BLaER1 (cell line): ENCODE measurements around the gene GBE1.

Experiments
- H3K27ac ChIP-seq: shearing (Covaris generic); formaldehyde crosslinking; 2 replicates; pipeline ENCODE4 v1.8.1; 2022
- H3K27me3 ChIP-seq: shearing (Covaris generic); formaldehyde crosslinking; 2 replicates; pipeline ENCODE4 v1.8.1; 2022
- H3K36me3 ChIP-seq: shearing (Covaris generic); formaldehyde crosslinking; 2 replicates; pipeline ENCODE4 v1.8.1; 2022
- H3K4me1 ChIP-seq: shearing (Covaris generic); formaldehyde crosslinking; 2 replicates; pipeline ENCODE4 v1.8.1; 2022
- H3K4me2 ChIP-seq: shearing (Covaris generic); formaldehyde crosslinking; 2 replicates; pipeline ENCODE4 v1.8.1; 2022
- H3K4me3 ChIP-seq: shearing (Covaris generic); formaldehyde crosslinking; 2 replicates; pipeline ENCODE4 v1.8.1; 2022
- H3K9ac ChIP-seq: shearing (Covaris generic); formaldehyde crosslinking; 2 replicates; pipeline ENCODE4 v1.8.1; 2022
- H3K9me3 ChIP-seq: shearing (Covaris generic); formaldehyde crosslinking; 2 replicates; pipeline ENCODE4 v1.8.1; 2022
- H4K20me1 ChIP-seq: shearing (Covaris generic); formaldehyde crosslinking; 2 replicates; pipeline ENCODE4 v1.8.1; 2022
- Cebpa-rat ChIP-seq: shearing (Covaris generic); IDR thresholded peaks from 2 replicates; pipeline ENCODE4 v1.8.1; 2022

The GBE1 gene

DNA sequence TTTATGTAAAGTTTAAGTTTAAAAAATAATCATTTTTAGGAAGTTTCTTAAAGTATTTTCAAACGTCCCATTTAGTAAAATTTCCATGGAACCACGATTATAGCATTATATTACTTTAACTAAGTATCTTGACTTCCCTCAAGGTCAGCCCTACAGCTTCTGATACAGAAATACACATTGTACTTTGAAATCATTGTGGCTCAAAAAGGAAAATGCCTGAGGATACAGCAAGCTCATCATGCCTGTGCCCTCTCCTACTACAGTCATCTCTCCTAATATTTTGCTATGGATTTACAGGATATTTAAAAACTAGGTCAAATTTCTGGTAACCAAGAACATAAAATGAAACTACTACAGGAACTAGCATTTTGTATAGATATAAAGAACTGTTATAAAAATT is 51.8 kb downstream of the GBE1 start:
- Histone ChIP-seq H3K9me3 (no peaks in the 10 kb centered on the region), H3K9ac (no peak overlapping the region), H3K27ac (no peak overlapping the region), H4K20me1 (peaks cover 20% of the 10 kb centered on the region; the same call in 1 of the 2 replicates), H3K36me3 (peaks cover 26% of the 10 kb centered on the region), H3K27me3 (no peaks in the 10 kb centered on the region), H3K4me1 (no peaks in the 10 kb centered on the region), H3K4me2 (no peak overlapping the region), H3K4me3 (no peak overlapping the region)
- TF ChIP-seq Cebpa-rat = no peak

DNA sequence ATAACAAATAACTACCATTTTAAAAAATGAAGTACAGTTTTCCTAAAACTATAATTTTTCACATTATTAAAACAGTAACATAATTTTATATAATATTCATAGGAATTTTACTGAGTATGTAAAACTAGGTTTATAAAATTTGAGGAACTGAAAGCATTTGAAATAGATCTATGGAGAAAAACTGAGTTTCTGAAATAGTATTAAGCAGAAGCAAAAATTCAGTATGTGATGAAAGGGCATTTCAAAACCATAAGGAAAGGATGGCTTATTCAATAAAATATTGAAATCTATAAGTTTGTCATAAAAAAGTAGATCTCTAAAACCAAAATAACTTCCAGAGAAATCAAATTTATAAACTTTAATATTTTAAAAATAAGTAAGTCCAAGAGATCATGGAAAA is 53.4 kb downstream of the GBE1 start:
- H3K4me3 ChIP-seq = no peak overlapping the region
- H3K27me3 ChIP-seq = no peaks in the 10 kb centered on the region
- H3K27ac ChIP-seq = no peak overlapping the region
- H3K4me2 ChIP-seq = no peak overlapping the region
- H3K4me1 ChIP-seq = no peaks in the 10 kb centered on the region
- peaks cover 19% of the 10 kb centered on the region for H3K36me3 ChIP-seq
- H3K9me3 ChIP-seq = no peaks in the 10 kb centered on the region
- TF ChIP-seq Cebpa-rat = no peak
- H4K20me1 ChIP-seq = peaks cover 15% of the 10 kb centered on the region; the same call in 1 of the 2 replicates
- no peak overlapping the region for H3K9ac ChIP-seq

DNA sequence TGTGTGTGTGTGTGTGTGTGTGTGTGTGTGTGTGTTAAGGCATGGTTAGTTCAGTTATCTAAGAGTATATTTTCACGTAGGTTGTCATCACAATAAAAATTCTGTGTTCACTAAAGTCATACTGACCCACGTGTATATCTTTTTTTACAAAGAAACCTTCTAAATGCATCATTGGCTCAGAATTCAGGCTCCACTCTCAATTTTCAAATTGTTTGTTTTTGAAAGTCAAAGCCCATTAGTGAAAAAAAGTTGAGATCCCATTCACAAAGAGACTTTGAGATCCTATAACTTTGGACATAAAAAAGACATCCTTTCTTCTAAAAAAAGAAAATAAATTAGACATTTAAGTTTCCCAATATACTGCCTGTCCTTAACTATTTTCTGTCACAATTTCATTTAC is 59.3 kb downstream of the GBE1 start:
- Histone ChIP-seq H3K4me3 (no peak overlapping the region), H3K9ac (no peak overlapping the region), H3K36me3 (peaks cover 37% of the 10 kb centered on the region), H4K20me1 (peaks cover 12% of the 10 kb centered on the region; the same call in 1 of the 2 replicates), H3K4me2 (no peak overlapping the region), H3K27me3 (no peaks in the 10 kb centered on the region), H3K4me1 (no peaks in the 10 kb centered on the region), H3K27ac (no peak overlapping the region), H3K9me3 (no peaks in the 10 kb centered on the region)
- TF ChIP-seq Cebpa-rat = no peak

GRCh38 chr3:81699536-81700320 is 61.7 kb downstream of the GBE1 start:
- Histone ChIP-seq H3K9me3 (no peaks in the 10 kb centered on the region), H3K27me3 (no peaks in the 10 kb centered on the region), H4K20me1 (no peaks in the 10 kb centered on the region; the same call in 1 of the 2 replicates), H3K9ac (no peak overlapping the region), H3K4me2 (no peak overlapping the region), H3K27ac (no peak overlapping the region), H3K4me1 (no peaks in the 10 kb centered on the region), H3K36me3 (peaks cover 38% of the 10 kb centered on the region), H3K4me3 (no peak overlapping the region)
- TF ChIP-seq Cebpa-rat = no peak

DNA sequence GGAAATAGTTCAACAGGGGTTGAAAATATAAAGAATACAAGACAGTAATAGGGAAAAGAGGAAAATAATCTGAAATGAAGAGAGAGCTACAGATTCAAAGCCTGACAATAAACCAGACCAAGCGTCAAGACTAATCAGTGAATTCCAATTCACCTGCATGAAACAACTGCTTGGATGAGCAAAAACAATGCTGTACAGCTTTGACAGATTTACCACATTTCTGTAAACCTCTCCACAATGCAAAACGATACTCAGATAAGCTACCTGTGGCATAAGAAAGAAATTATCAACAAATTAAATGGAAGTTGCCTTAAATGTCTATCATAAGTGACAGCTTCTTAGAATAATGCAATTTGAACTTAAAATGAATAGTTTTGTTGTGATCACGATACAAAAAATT is 65.4 kb downstream of the GBE1 start:
- H3K4me3 ChIP-seq = no peak overlapping the region
- H3K27ac ChIP-seq = no peak overlapping the region
- H3K36me3 ChIP-seq = peaks cover 53% of the 10 kb centered on the region
- no peak overlapping the region for H3K4me2 ChIP-seq
- no peak for TF ChIP-seq Cebpa-rat
- H3K4me1 ChIP-seq = no peaks in the 10 kb centered on the region
- no peaks in the 10 kb centered on the region for H3K27me3 ChIP-seq
- H4K20me1 ChIP-seq = no peaks in the 10 kb centered on the region; the same call in 1 of the 2 replicates
- H3K9me3 ChIP-seq = no peaks in the 10 kb centered on the region
- H3K9ac ChIP-seq = no peak overlapping the region

GRCh38 chr3:81695302-81695701 is 66.1 kb downstream of the GBE1 start:
- no peaks in the 10 kb centered on the region; the same call in 1 of the 2 replicates for H4K20me1 ChIP-seq
- TF ChIP-seq Cebpa-rat = no peak
- peaks cover 55% of the 10 kb centered on the region for H3K36me3 ChIP-seq
- H3K9ac ChIP-seq = no peak overlapping the region
- no peak overlapping the region for H3K4me2 ChIP-seq
- no peak overlapping the region for H3K4me3 ChIP-seq
- H3K27ac ChIP-seq = no peak overlapping the region
- no peaks in the 10 kb centered on the region for H3K9me3 ChIP-seq
- no peaks in the 10 kb centered on the region for H3K4me1 ChIP-seq
- H3K27me3 ChIP-seq = no peaks in the 10 kb centered on the region

DNA sequence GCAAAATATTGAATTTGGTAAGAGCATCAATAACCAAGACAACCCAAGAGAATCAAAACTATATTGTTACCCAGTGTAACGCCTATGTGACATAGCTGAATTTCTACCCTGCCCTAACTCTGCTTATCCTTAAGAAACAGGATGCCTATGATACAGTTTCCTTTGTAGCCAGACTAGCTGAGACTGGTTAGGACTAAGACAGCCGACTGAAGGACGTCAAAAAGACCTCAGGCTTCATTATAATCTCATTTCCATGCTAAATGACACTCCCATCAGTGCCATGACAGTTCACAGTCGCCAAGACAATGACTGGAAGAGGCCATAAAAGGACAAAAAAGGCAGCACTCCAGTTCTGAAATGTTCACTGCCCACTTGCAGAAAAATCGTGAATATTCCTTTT is 66.8 kb downstream of the GBE1 start:
- no peaks in the 10 kb centered on the region for H3K9me3 ChIP-seq
- no peaks in the 10 kb centered on the region for H3K4me1 ChIP-seq
- TF ChIP-seq Cebpa-rat = no peak
- no peaks in the 10 kb centered on the region; the same call in 1 of the 2 replicates for H4K20me1 ChIP-seq
- H3K4me2 ChIP-seq = no peak overlapping the region
- H3K36me3 ChIP-seq = peaks cover 56% of the 10 kb centered on the region
- H3K9ac ChIP-seq = no peak overlapping the region
- no peak overlapping the region for H3K4me3 ChIP-seq
- no peak overlapping the region for H3K27ac ChIP-seq
- no peaks in the 10 kb centered on the region for H3K27me3 ChIP-seq

DNA sequence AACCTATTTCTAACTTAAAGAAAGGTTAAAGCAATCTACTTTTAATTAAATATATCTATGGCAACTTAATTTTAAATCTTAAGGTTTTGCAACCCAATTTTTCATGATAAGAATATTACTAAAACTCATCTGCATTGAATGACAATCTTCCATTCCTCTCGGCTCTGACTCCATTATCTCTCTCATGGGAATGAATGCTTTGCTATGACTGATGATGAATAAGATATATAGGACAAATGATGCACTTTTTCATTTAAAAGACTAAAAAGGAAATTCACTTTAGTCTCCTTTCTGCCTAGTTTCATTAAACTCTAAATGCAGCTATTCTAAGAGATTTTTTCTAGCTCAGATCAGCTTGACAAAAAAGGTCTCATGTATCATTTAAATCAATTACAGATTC is 68.7 kb downstream of the GBE1 start:
- no peak for TF ChIP-seq Cebpa-rat
- H3K4me3 ChIP-seq = no peak overlapping the region
- peaks cover 53% of the 10 kb centered on the region for H3K36me3 ChIP-seq
- H4K20me1 ChIP-seq = no peaks in the 10 kb centered on the region; the same call in 1 of the 2 replicates
- H3K4me1 ChIP-seq = no peaks in the 10 kb centered on the region
- H3K9ac ChIP-seq = no peak overlapping the region
- H3K9me3 ChIP-seq = no peaks in the 10 kb centered on the region
- H3K27me3 ChIP-seq = no peaks in the 10 kb centered on the region
- no peak overlapping the region for H3K4me2 ChIP-seq
- no peak overlapping the region for H3K27ac ChIP-seq

DNA sequence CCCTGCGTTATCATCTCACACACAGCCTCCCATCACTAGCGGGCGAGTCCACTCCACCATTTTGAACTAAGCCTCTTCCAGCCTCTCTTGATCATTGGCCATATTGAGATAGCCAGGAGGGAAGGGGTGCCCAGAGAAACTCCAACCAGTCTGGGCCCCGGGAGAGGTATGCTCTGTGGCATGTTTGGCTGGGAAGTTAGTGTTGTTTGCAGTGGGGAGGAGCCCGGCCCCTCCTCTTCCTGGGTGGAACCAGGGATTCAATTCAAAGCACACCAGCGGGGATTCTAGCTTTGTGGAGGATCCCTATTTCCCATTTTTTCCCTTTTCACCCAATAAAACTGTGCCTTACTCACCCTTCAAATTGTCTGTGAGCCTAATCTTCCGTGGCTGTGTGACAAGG is 71.8 kb downstream of the GBE1 start:
- H3K27me3 ChIP-seq = no peaks in the 10 kb centered on the region
- H3K9me3 ChIP-seq = no peaks in the 10 kb centered on the region
- no peak overlapping the region for H3K9ac ChIP-seq
- no peaks in the 10 kb centered on the region for H4K20me1 ChIP-seq
- H3K36me3 ChIP-seq = peaks cover 57% of the 10 kb centered on the region
- no peak overlapping the region for H3K27ac ChIP-seq
- no peak for TF ChIP-seq Cebpa-rat
- no peak overlapping the region for H3K4me2 ChIP-seq
- no peaks in the 10 kb centered on the region for H3K4me1 ChIP-seq
- no peak overlapping the region for H3K4me3 ChIP-seq

DNA sequence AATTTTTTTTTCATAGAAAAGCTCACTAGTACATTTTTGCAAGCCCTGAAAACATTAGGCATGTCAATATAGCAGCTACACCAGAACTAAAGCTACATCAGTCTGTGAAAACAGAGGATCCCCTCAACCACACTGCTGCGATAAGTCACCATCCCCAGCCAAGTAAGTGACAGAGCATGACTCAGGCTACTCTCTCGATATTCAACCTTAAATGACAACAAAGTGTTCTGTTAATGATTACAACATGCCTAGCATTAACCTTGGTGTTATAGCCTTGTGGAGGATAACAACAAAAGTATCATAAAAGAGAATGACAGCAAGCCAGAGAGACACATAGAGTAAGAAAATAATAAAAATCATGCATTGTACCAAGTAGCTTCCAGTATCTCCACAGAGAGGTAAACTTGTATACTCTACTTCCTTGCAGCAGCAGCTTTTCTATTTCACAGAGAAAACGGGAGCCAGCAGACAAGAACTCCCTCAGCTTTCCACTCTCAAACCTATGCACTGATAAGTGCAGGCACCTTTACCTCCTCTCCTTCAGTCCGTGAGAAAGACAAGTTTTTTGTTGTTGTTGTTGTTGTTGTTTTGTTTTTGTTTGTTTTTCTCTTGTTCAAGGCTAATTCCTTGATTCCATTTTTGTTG is 76.6 kb downstream of the GBE1 start:
- H4K20me1 ChIP-seq = no peaks in the 10 kb centered on the region
- H3K4me2 ChIP-seq = no peak overlapping the region
- no peaks in the 10 kb centered on the region for H3K27me3 ChIP-seq
- H3K9ac ChIP-seq = no peak overlapping the region
- no peak overlapping the region for H3K27ac ChIP-seq
- H3K9me3 ChIP-seq = no peaks in the 10 kb centered on the region
- no peak overlapping the region for H3K4me3 ChIP-seq
- H3K4me1 ChIP-seq = no peaks in the 10 kb centered on the region
- no peak for TF ChIP-seq Cebpa-rat
- H3K36me3 ChIP-seq = peaks cover 59% of the 10 kb centered on the region
